Kidney tubule cell (primary cell): Measurements from ENCODE around the gene HDAC1.
A peak's percentile ranks its signal among the peaks of the same experiment; 100 is the strongest.

Source experiments
- DNase-seq: peaks from one replicate; pipeline ENCODE4 v3.0.0-alpha.2; 2018; ENCODE audit warnings: low spot score

HDAC1 gene

DNA sequence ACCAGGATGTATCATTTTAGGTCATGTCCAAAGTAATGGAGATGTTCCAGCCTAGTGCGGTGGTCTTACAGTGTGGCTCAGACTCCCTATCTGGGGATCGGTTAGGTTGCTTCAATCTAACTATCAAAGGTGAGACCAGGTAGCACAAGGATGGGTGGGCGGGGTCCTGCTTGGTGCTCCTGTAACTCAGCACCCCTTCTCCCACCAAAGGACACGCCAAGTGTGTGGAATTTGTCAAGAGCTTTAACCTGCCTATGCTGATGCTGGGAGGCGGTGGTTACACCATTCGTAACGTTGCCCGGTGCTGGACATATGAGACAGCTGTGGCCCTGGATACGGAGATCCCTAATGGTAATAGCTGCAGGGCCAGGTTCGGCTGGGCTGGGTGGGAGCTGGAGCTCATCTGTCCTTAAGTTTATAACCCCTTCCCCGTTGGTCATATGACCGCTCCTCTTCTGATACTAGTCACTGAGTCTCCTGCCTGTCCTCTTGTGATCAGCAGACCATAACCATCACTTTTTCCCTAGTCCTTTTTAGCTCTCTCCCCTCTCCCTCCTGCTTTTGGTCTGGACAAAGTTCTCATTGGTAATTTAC is 38.8 kb downstream of the HDAC1 start:
- DNase-seq: no peak

DNA sequence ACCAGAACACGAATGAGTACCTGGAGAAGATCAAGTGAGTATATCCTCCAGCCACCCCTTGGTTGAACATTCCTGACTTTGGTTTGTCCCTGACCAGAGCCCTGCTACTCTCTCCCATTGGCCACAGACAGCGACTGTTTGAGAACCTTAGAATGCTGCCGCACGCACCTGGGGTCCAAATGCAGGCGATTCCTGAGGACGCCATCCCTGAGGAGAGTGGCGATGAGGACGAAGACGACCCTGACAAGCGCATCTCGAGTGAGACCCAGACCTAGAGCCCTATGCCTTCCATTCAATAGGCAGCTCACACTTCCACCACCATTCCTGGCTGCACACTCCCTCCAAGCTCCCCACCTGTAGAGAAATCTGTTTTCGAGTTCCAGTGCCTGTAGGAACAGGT is 39.7 kb downstream of the HDAC1 start:
- DNase-seq: no peak

DNA sequence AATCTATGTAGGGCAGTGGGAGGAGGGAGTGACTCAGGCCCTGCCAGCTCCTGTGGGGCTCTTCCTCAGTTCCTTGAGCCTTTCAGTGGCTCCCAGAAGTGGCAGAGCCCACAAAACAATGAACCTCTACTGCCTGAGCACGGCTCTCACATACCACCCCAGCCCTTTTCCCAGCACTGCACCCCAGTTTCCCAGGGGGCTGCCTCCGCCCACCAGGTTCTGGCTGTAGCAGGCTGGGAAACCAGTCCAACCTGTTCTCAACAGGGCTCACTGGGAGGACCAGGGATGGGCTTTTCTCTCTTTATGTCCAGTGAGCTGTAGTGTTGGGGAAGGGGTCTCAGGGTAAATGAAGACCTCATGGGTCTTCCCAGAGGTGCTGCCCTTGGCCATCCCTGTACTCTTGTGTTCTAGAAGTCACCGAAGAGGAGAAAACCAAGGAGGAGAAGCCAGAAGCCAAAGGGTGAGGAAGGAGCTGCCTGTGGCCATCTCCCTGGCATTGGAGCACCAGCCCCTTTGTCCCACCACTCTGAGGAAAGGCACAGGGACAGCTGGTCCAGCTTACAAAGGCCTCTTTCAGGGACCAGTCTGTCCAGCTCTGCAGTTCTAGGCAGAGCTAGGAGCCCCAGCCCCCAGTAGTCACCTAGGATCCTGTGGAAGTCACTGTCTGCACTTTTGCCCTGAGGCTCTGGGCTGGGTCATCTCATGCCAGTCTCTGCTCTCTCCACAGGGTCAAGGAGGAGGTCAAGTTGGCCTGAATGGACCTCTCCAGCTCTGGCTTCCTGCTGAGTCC is 40.6 kb downstream of the HDAC1 start:
- no peak for DNase-seq

DNA sequence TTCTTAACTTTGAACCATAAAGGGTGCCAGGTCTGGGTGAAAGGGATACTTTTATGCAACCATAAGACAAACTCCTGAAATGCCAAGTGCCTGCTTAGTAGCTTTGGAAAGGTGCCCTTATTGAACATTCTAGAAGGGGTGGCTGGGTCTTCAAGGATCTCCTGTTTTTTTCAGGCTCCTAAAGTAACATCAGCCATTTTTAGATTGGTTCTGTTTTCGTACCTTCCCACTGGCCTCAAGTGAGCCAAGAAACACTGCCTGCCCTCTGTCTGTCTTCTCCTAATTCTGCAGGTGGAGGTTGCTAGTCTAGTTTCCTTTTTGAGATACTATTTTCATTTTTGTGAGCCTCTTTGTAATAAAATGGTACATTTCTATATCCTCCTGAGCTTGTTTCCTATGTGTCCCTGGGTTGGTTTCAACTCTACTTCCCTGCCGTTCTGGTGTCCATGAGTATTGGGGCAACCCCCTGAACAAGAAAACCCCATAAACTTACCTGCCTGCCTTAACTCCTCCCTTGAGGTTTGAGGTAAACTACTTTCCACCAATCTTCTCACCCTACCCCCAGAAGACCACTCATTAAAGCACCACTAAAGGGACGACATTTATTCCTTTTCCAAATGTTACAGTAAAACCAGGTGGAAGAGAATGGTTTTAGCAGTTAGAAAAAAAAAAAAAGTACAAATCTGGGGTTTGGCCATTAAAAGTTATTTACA is 41.5 kb downstream of the HDAC1 start:
- no peak for DNase-seq

DNA sequence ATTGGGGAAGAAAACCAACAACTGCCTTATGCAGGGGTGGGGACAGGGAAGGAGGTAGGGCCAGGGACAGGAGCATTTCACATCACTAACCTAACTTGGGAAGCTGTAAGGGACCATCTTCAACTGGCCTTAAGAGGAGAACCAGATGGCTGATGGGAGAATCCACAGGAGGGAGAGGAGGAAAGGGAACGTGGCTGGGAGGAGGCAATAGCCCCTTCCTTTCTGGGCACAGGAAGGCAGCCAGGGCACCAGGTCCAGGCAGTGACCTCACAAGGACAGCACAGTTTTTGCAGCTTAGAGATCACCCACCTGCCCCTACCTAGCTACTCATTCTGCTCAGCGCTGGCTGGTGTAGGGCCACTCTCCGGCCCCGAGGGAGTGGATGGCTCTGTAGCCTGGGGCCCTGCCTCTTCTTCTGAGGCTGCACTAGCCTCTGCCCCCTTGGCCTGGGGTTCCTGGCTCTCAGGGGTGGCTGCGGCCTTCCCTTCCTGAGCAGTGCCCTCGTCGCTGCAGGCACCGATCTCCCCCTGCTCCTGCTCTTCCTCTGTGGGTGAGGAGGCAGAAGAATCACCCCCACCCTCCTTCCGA is 42.5 kb downstream of the HDAC1 start:
- DNase-seq: no peak

DNA sequence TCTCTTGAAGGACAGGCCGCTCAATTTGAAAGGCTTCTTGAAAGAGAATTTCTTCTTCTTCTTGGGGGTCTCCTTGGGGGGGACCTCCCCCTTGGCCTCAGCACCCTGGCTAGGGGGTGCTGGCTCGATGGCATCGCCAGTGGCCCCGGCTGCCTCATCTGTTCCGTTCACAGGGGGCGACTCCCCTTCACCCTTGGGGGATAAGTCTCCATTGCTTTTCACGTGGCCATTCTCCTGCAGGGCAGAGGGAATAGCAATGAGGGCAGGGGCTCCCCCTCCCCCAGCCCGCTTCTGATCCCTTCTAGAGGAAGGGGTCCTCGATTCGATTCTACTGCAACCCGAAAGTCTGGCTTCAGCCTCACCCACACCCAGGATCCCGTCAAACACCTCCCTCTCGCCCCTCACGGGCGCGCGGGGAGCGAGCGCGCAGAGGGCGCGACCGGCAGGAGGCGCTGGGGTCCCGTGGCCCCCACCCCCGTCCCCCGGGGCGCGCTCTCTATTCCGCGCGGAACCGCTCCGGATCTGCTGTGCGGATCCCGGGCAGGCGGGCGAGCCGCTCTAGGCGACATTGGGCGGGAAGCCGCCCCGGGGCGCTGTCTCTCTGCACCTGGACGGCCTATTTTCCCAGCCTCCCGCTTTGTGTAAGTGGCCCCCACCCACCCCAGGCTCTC is 43.1 kb downstream of the HDAC1 start:
- peak; percentile 50 for DNase-seq

DNA sequence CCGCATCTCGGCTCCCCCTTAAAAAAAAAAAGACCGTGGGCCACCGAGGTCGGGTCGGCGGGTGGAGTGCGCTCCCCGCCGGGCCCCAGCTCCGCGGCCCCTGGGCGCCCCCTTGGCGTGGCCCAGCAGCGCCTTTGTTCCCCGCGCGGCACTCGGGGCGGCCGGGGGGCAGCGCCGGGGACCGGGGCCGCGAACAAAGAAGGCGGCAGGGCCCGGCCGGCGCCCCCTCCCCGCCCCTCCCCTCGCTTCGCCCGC is 43.6 kb downstream of the HDAC1 start:
- DNase-seq: no peak

DNA sequence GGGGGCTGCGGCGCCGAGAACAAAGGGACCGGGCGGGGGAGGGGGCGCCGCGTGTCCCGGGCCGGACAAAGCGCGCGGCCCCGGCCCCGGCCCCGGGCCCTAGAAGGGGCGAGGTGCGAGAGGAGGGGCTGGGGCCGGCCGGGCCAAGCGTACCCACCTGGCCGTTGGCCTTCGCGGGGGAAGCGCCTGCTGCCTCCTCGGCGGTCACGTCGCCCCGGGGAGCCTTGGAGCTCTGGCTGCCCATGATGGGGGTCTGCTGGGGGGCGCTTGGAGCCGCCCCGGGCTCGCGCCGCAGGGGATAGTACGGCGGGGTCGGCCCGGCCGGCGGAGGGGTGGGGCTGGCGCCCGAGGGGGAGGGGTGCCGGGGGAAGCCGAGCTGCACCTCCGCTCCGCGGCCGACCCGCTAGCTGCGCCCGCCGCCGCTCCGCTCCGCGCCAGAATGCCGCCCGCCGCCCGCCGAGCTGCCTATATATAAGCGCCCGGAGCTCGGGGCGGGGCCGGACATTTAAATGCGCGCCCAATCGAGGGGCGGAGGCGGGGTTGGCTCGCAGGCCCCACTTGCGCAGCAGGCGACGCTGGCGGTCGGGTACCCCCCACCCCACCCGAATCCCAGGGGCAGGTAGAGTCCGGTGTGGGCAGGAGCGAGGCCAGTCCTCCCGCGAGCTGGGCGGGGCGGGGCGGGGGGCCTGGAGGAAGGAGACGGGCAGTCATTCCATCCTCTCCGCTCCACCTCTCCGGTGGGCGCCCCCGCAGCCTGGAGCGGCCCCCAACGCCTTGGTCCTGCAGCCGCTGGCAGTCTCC is 44.1 kb downstream of the HDAC1 start, which contains the start of gene MARCKSL1:
MARCKSL1 (minus strand) TSS at position 444 of the 801 bp plus-strand sequence; CDS start at position 244, 200 bp downstream.
- DNase-seq: peak; percentile 80

DNA sequence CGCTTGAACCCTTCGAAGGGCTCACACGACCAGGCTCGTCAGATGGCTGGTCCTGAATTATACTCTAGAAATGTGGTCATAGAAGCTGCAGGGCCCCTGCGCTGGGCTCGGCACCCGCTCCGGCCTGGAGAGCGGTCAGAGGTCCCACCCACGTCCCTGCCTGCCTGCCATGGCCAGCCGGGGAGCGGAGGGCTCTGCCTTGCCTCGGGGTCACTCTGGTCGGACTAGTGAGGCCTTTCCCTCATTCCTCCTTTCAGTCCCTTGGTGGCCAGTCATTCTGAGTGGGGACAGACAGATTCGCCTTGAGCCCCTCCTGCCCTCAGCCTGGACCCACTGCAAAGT is 44.7 kb downstream of the HDAC1 start:
- no peak for DNase-seq

DNA sequence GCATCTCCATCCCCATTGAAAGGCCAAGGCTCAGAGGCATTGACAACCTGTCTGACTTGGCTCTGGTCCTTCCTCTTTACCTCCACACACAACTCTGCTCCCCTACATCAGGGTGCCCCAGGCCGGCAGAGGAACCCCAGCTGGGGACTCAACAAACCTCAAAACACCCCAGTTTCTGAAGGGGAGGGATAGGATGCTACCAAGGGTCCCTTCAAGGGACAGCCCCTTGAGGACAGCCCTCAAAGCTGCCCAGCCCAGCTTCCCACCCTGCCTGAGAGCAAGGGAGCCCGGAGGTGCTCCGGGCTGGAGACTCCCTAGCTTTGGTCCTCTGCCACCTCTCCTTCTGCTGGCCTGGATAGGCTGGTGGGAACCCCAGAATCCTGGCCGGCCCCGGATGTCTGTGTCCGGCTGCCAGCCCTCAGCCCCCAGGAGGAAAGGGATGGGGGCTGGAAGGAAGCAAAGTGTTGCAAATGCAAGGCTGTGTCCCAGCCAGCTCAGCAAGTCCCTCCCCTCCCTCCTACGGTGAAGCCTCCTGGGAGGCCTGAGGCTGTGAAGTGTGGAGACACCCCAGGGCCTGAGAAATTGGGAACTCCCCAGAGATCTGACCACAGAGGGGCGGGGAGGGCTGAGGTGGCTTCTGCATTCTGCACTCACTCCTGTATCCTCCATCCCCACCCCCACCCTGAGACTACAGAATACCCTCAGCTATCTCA is 45.2 kb downstream of the HDAC1 start:
- peak; percentile 91 for DNase-seq

DNA sequence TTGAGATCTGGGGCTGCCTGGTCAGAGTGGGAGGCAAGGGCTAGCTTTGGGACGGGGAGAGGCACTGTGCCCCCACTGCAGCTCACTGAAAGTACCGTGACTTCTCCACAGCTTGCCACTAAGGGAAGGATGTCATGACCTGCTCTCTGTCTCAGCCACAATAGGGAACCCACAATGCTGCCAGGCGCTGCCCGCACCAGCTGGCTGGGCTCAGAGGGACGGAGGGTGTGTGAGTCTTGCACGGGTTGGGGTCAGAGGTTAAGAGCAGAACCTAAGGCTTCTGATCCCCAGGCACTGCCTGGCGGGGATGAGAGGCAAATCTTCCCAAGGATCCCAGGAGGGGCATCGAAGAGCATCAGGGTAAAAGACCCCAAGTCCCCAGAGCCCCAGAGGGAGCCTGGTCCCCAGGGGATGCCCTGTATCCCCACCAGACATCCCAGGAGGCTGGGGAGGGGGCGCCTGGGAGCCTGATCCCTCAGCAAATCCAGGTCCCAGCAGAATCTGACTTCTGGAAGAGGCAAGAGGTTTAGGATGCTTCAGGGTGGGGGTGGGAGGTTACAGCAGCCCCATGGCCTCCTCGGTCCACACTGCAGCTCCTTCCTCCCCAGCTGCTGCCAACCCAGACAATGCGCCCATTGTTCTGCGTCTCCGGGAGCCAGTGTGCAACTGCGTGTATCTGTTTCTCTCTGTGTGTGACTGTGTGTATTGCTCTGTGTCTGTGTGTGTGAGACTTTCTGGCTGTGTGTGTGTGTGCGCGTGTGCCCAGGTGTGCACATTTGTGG is 46.2 kb downstream of the HDAC1 start:
- peak; percentile 64 for DNase-seq

DNA sequence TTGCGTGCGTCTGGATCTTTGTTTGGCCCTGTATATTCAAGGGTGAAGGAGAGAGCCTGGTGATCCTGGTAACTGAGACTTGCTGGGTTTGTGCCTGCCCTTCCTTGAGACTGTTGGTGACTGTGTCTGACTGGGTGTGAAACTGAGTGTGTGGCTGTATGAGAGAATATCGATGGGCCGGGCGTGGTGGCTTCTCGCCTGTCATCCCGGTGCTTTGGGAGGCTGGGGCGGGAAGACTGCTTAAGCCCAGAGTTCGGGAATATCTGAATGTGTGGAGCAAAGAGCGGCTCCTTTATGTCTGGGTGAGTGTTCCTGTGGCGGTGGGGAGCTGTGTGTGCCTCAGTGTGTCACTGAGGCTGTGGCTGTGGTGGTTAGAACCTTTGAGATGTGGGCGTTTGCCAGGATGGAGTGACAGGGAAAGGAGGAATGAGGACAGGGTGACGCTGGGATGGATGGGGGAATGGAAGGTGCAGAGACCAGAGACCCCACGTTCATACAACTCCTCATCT is 46.8 kb downstream of the HDAC1 start:
- DNase-seq: no peak

DNA sequence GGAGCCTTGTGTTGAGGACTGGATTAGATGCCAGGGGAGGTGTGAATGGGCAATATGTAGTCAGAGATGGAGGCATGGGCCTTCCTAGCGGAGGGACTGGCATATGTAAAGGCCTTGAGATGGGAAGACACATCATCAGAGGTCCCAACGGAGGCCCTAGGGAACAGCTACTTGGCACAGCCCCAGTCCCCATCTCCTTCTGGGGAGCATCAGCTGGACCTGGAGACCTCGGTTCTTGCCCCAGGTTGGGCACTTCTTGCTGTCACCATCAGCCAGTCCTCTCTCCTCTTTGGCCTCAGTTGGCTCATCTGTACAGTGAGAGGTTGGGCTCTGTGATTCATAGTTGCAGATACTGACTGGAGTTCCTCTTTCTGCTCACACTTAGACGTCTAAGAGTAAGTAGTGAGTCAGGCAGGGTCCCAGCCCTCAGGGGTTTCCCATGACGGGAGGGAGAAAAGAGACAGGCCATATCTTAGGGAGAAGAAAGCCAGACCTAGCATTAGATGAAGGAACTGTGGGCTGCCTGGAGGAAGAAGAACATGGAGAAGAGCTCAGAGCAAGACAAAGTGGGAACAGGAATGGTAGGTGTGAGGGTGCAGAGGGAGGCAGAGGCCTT is 47.6 kb downstream of the HDAC1 start:
- DNase-seq: peak; percentile 75

DNA sequence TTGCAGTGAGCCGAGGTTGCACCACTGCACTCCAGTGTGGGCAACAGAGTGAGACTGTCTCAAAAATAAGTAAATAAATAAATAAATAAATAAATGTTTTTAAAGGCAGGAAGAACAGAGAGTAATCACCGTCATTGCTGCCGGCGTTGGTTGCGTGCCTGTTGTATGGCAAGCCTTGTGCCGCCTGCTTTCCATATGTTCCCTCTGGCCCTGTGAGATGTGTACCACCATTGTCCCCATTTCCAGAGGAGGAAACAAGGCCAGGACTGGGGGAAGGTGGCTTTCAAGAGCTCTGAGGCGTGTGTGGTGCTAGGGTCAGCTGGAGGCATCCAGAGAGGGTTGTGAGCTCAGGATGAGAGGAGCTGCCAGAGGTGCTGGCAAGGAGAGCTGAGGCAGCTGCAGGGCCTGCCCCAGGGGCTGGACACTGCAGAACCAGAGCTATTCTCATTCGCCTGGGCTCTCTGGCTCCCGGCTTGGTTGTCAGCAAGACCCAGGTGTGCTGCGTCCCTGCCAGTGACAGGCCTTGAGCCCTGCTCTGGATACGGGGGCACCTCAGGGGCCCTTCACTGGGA is 49.4 kb downstream of the HDAC1 start:
- no peak for DNase-seq

DNA sequence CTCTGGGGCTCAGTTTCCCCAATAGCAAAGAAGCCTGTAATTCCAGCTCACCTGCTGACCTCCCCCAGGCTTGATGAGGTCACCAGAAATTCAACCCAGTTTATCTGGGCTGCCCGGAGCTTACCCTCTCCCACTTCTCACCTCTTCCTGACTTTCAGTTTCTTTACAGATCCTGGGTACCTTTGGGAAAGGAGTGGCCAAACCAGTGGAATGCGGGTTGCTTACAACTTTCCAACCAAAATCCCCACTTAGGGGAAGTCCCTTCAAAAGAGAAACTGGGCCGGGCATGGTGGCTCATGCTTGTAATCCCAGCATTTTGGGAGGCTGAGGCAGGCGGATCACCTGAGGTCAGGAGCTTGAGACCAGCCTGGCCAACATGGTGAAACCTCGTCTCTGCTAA is 50.1 kb downstream of the HDAC1 start:
- DNase-seq: peak; percentile 72

DNA sequence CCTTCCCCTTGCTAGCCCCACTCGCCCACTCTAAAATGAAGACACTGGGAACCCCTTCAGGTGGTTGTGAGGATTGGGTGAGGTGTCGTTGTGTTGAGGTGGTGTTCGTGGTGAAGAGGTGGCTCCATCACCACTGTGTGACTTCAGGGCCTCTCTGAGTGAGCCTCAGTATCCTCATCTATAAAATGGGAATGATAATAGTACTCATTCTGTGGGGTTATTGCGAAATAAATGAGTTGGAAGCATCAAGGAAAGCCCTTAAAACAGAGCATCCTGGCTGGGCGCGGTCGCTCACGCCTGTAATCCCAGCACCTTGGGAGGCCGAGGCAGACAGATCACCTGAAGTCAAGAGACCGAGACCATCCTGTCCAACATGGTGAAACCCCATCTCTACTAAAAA is 50.8 kb downstream of the HDAC1 start:
- DNase-seq: no peak

DNA sequence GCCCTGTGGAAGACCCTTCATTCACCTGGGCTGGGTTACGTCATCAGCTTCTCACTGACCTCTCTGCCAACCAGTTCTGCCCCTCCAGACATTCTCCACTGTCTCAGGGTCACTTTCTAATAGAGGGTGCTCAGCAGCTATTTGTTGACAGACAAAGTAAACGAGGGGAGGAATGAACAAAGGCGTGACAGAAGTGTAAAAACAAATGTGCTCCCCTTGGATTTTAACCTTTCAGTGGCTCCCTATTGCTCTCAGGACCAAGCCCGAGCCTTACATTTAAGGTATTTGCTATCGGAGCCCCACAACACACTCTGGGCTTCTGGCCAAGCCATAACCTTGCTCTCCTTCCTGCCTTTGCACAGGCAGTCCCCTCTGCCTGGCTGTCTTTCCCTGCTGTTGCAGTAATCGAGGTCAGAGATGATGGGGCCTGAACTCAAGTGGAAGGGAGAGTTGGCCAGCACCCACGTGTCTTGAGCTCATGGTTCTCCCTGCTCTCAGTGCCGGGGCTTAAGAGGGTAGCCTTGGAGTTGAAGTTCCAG is 53.5 kb downstream of the HDAC1 start:
- no peak for DNase-seq

DNA sequence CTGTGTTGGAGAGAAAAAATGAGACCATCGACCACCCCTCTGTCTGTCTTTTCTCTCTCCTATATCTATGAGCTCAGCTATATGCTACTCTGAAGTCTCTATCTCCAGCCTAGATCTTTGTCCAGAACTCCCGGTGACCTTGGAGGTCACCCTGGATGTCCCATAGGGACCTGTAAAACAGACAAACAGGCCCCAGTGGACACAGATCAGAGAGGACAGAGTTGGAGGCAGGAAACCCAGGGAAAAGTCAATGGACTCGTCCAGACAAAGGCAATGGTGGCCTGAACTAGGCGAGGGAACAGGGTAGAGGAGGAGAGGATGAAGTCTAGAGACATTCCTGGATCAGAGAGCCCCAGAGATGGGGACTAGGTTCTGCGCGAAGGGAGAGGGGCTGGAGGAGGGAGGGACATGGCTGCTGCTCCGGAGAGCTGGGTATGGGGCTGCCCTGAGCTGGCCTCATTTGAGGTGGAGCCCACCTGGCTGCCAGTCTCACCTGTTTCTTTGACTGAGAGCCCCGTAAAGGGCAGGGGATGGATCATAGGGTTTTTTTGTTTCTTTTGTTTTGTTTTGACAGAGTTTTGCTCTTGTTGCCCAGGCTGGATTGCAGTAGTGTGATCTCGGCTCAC is 54.8 kb downstream of the HDAC1 start:
- no peak for DNase-seq
